ENCODE data around the gene ANKRD55.
"Not testable (repeated sequence)": the region's sequence is repeated elsewhere in the genome, so short reads cannot be mapped to it uniquely, and the experiment has no call there.

ANKRD55 gene

GRCh38 chr5:56105511-56106291 is 127.4 kb downstream of the ANKRD55 start:
- Histone ChIP-seq H3K27me3 (ENCODE audit: control insufficient read depth in 1 of 2, insufficient read depth in 2 of 2, low read length in 2 of 2) (no peaks in the 10 kb centered on the region), H3K9ac (ENCODE audit: low read length in 2 of 2) (no peak overlapping the region), H3K27ac (ENCODE audit: low read length) (no peak overlapping the region), H3K4me1 (ENCODE audit: control insufficient read depth, insufficient read depth, low read length) (no peaks in the 10 kb centered on the region), H3K4me3 (ENCODE audit: low read length in 2 of 2) (no peak overlapping the region), H3K9me3 (ENCODE audit: control insufficient read depth in 2 of 2, low read length in 2 of 2) (no peaks in the 10 kb centered on the region), H3K36me3 (ENCODE audit: control insufficient read depth in 2 of 2, insufficient read depth in 2 of 2, low read length in 2 of 2) (no peaks in the 10 kb centered on the region)

DNA sequence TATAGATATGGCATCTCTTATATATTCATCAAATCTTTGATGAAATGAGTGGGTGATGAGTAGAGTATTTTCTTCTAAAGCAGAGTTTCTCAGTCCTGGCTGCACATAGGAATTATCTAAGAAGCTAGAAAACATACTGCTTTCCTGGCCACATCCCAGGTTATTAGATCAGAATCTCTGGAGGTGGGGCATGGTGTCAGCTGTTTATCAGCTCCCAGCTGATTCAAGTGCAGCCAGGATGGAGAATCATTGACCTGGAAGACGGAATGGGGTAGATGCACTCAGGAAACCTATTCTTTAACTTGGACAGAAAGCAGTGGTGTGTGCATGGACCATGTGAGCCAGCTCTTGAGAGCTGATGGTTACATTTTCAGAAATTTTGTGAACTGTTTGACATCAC is 130.2 kb downstream of the ANKRD55 start:
- H3K9ac ChIP-seq (ENCODE audit: low read length in 2 of 2): no peak overlapping the region
- H3K4me1 ChIP-seq (ENCODE audit: control insufficient read depth, insufficient read depth, low read length): no peaks in the 10 kb centered on the region
- H3K27me3 ChIP-seq (ENCODE audit: control insufficient read depth in 1 of 2, insufficient read depth in 2 of 2, low read length in 2 of 2): no peaks in the 10 kb centered on the region
- no peak overlapping the region for H3K4me3 ChIP-seq (ENCODE audit: low read length in 2 of 2)
- H3K36me3 ChIP-seq (ENCODE audit: control insufficient read depth in 2 of 2, insufficient read depth in 2 of 2, low read length in 2 of 2): no peaks in the 10 kb centered on the region
- H3K27ac ChIP-seq (ENCODE audit: low read length): no peak overlapping the region
- H3K9me3 ChIP-seq (ENCODE audit: control insufficient read depth in 2 of 2, low read length in 2 of 2): no peaks in the 10 kb centered on the region

DNA sequence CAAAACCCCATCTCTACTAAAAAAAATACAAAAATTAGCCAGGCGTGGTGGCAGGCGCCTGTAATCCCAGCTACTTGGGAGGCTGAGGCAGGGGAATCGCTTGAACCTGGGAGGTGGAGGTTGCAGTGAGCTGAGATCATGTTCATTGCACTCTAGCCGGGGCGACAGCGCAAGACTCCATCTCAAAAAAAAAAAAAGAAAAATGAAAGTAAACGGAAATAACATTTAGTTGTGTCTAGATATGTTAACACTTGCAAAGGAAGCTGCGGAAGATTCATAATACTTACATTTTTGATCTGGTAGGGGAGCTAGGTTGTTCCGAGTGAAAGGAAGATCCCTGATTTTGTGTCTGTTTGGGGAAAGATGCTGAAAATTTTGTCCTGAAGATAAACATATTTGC is 130.9 kb downstream of the ANKRD55 start:
- H3K9ac ChIP-seq (ENCODE audit: low read length in 2 of 2); H3K36me3 ChIP-seq (ENCODE audit: control insufficient read depth in 2 of 2, insufficient read depth in 2 of 2, low read length in 2 of 2); H3K27ac ChIP-seq (ENCODE audit: low read length); H3K4me3 ChIP-seq (ENCODE audit: low read length in 2 of 2); H3K4me1 ChIP-seq (ENCODE audit: control insufficient read depth, insufficient read depth, low read length); H3K27me3 ChIP-seq (ENCODE audit: control insufficient read depth in 1 of 2, insufficient read depth in 2 of 2, low read length in 2 of 2); H3K9me3 ChIP-seq (ENCODE audit: control insufficient read depth in 2 of 2, low read length in 2 of 2): not testable (repeated sequence)

DNA sequence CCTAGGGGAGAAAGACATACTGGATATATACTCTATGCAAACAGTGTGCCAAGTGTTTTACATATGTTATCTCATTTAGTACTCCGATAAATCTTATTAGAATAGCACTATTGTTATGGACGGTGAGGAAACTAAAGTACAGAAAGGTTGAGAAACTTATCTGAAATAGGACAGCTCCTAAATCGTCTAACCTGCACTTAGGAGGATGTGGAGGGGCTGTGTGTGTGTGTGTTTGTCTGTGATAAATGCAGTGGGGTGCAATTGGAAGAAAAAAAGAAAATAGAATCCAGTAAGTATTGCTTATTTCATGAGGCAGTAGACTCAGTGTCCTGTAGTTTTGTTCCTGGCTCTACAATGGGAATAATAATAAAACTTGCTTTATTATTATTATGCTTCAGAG is 131.9 kb downstream of the ANKRD55 start:
- no peaks in the 10 kb centered on the region for H3K27me3 ChIP-seq (ENCODE audit: control insufficient read depth in 1 of 2, insufficient read depth in 2 of 2, low read length in 2 of 2)

DNA sequence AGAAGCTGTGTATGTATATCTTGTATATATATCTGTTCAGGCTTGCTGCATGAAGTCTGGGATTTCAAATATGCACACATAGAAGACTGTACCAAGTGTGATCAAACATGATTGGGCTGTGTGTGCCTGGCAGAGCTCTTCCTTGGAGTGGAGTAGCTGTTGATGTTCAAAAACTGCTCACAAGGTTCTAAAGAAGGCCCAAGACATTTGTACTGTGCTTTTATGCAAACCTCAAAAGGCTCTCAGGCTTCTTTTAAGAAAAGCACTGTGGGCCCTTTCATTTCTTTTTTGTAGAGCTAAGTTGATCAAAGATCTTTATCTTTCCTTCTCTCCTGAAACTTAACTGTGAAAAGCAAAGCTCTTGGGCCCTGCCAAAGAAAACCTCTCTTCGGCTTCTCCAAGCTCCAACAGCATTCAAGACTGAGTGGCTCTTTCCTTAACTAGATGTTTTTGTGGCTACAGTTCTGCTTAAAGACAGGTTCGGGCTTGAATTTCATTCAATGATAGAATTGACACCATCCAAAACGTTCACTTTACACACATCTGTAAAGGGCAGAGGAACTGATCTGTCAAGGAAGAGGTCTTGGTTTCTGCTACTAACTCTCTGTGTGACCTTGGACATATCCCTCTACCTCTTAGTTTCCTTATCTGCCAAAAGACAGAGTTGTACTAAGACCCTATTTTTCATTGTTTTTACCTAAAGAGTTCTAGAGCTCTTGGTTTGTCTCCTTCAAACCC is 132.5 kb downstream of the ANKRD55 start:
- no peak overlapping the region for H3K27ac ChIP-seq (ENCODE audit: low read length)

More for the DNA sequence above, 131.9 kb downstream of the ANKRD55 start:
- H3K4me1 ChIP-seq (ENCODE audit: control insufficient read depth, insufficient read depth, low read length): no peaks in the 10 kb centered on the region
- H3K36me3 ChIP-seq (ENCODE audit: control insufficient read depth in 2 of 2, insufficient read depth in 2 of 2, low read length in 2 of 2): no peaks in the 10 kb centered on the region
- no peak overlapping the region for H3K27ac ChIP-seq (ENCODE audit: low read length)
- no peak overlapping the region for H3K9ac ChIP-seq (ENCODE audit: low read length in 2 of 2)
- H3K9me3 ChIP-seq (ENCODE audit: control insufficient read depth in 2 of 2, low read length in 2 of 2): no peaks in the 10 kb centered on the region
- no peak overlapping the region for H3K4me3 ChIP-seq (ENCODE audit: low read length in 2 of 2)

DNA sequence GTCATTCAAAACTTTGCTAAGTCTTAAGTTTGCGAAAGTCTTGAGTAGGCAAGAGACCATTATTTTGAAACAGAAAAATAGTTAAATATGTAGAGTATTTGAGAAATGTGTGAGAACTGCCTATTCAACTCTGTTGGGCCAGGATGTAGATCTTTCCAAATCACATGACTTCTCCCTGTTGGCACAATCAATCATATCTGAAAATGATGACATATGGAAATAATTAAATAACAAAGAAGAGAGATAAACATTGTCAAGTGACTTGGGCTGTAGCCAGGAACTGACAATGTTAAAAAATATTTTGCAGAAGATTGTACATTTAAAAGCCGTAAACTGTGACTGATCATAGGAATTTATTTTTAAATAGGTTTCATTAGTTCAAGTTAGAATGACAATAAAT is 133.8 kb downstream of the ANKRD55 start:
- Histone ChIP-seq H3K9me3 (ENCODE audit: control insufficient read depth in 2 of 2, low read length in 2 of 2) (no peaks in the 10 kb centered on the region), H3K27me3 (ENCODE audit: control insufficient read depth in 1 of 2, insufficient read depth in 2 of 2, low read length in 2 of 2) (no peaks in the 10 kb centered on the region), H3K27ac (ENCODE audit: low read length) (no peak overlapping the region), H3K4me1 (ENCODE audit: control insufficient read depth, insufficient read depth, low read length) (no peaks in the 10 kb centered on the region), H3K36me3 (ENCODE audit: control insufficient read depth in 2 of 2, insufficient read depth in 2 of 2, low read length in 2 of 2) (no peaks in the 10 kb centered on the region), H3K9ac (ENCODE audit: low read length in 2 of 2) (no peak overlapping the region), H3K4me3 (ENCODE audit: low read length in 2 of 2) (no peak overlapping the region)

More for the DNA sequence above, 132.5 kb downstream of the ANKRD55 start:
- Histone ChIP-seq H3K4me3 (ENCODE audit: low read length in 2 of 2) (no peak overlapping the region), H3K9me3 (ENCODE audit: control insufficient read depth in 2 of 2, low read length in 2 of 2) (no peaks in the 10 kb centered on the region), H3K9ac (ENCODE audit: low read length in 2 of 2) (no peak overlapping the region), H3K36me3 (ENCODE audit: control insufficient read depth in 2 of 2, insufficient read depth in 2 of 2, low read length in 2 of 2) (no peaks in the 10 kb centered on the region), H3K27me3 (ENCODE audit: control insufficient read depth in 1 of 2, insufficient read depth in 2 of 2, low read length in 2 of 2) (no peaks in the 10 kb centered on the region), H3K4me1 (ENCODE audit: control insufficient read depth, insufficient read depth, low read length) (no peaks in the 10 kb centered on the region)

DNA sequence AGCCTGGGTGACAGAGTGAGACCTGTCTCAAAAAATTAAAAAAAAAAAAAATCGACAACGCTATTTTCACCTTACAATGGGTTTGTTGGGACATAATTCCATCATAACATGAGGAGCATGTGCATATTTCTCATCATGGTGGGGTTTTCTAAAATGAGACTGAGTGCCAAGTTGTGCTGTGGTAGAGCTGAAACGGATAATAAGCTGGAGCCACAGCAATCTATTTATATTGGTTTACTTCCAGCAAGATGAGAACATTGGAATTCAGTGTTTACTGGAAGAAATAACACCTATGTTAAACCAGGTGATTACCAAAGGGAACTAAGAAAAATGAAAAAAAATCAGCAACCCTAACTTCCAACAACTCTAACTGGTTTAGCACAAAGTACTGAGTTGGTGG is 136.1 kb downstream of the ANKRD55 start:
- Histone ChIP-seq H3K4me3 (ENCODE audit: low read length in 2 of 2) (no peak overlapping the region), H3K27me3 (ENCODE audit: control insufficient read depth in 1 of 2, insufficient read depth in 2 of 2, low read length in 2 of 2) (no peaks in the 10 kb centered on the region), H3K4me1 (ENCODE audit: control insufficient read depth, insufficient read depth, low read length) (no peaks in the 10 kb centered on the region), H3K27ac (ENCODE audit: low read length) (no peak overlapping the region), H3K9ac (ENCODE audit: low read length in 2 of 2) (no peak overlapping the region), H3K9me3 (ENCODE audit: control insufficient read depth in 2 of 2, low read length in 2 of 2) (no peaks in the 10 kb centered on the region), H3K36me3 (ENCODE audit: control insufficient read depth in 2 of 2, insufficient read depth in 2 of 2, low read length in 2 of 2) (no peaks in the 10 kb centered on the region)

GRCh38 chr5:56095579-56096102 is 137.5 kb downstream of the ANKRD55 start:
- no peaks in the 10 kb centered on the region for H3K27me3 ChIP-seq (ENCODE audit: control insufficient read depth in 1 of 2, insufficient read depth in 2 of 2, low read length in 2 of 2)
- no peaks in the 10 kb centered on the region for H3K36me3 ChIP-seq (ENCODE audit: control insufficient read depth in 2 of 2, insufficient read depth in 2 of 2, low read length in 2 of 2)
- no peaks in the 10 kb centered on the region for H3K4me1 ChIP-seq (ENCODE audit: control insufficient read depth, insufficient read depth, low read length)
- H3K4me3 ChIP-seq (ENCODE audit: low read length in 2 of 2): no peak overlapping the region
- no peak overlapping the region for H3K9ac ChIP-seq (ENCODE audit: low read length in 2 of 2)
- H3K27ac ChIP-seq (ENCODE audit: low read length): no peak overlapping the region
- H3K9me3 ChIP-seq (ENCODE audit: control insufficient read depth in 2 of 2, low read length in 2 of 2): no peaks in the 10 kb centered on the region

DNA sequence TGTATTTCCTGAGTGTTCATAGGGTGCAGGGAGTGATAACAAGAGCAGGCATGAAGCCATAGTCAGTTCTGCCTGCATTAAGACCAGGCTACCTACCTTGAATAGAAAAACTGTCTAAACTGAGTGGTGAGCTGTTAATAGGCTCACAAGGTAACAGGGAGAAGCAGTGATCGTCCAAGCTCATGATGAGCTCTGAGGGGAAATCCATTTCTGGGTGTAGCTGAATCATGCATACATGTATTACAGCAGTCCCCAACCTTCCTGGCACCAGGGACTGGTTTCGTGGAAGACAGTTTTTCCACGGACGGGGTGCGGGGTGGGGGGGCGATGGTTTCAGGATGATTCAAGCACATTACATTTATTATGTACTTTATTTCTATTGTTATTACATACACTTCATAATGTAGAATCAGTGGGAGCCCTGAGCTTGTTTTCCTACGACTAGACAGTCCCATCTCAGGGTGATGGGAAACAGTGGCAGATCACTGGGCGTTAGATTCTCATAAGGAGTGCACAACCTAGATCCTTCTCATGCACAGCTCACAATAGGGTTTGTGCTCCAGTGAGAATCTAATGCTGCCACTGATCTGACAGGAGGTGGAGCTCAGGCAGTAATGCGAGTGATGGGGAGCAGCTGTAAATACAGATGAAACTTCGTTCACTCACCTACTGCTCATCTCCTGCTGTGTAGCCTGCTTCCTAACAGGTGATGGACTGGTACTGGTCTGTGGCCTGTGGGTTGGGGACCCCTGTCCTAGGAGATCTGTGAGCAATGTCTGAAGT is 138.4 kb downstream of the ANKRD55 start:
- Histone ChIP-seq H3K27me3 (ENCODE audit: control insufficient read depth in 1 of 2, insufficient read depth in 2 of 2, low read length in 2 of 2) (no peaks in the 10 kb centered on the region), H3K9me3 (ENCODE audit: control insufficient read depth in 2 of 2, low read length in 2 of 2) (no peaks in the 10 kb centered on the region), H3K4me1 (ENCODE audit: control insufficient read depth, insufficient read depth, low read length) (no peaks in the 10 kb centered on the region), H3K4me3 (ENCODE audit: low read length in 2 of 2) (no peak overlapping the region), H3K27ac (ENCODE audit: low read length) (no peak overlapping the region), H3K36me3 (ENCODE audit: control insufficient read depth in 2 of 2, insufficient read depth in 2 of 2, low read length in 2 of 2) (no peaks in the 10 kb centered on the region), H3K9ac (ENCODE audit: low read length in 2 of 2) (no peak overlapping the region)

- peaks cover 4% of the 10 kb centered on the region for H3K4me1 ChIP-seq (ENCODE audit: control insufficient read depth, insufficient read depth, low read length)
- no peak overlapping the region for H3K27ac ChIP-seq (ENCODE audit: low read length)
- H3K9me3 ChIP-seq (ENCODE audit: control insufficient read depth in 2 of 2, low read length in 2 of 2): no peaks in the 10 kb centered on the region
- no peaks in the 10 kb centered on the region for H3K36me3 ChIP-seq (ENCODE audit: control insufficient read depth in 2 of 2, insufficient read depth in 2 of 2, low read length in 2 of 2)
- H3K4me3 ChIP-seq (ENCODE audit: low read length in 2 of 2): no peak overlapping the region
- no peak overlapping the region for H3K9ac ChIP-seq (ENCODE audit: low read length in 2 of 2)
- H3K27me3 ChIP-seq (ENCODE audit: control insufficient read depth in 1 of 2, insufficient read depth in 2 of 2, low read length in 2 of 2): no peaks in the 10 kb centered on the region
These were observed 139.2 kb downstream of the ANKRD55 start for GRCh38 chr5:56093970-56094369.
